SH-SY5Y (cell line): ENCODE measurements around the gene APOBEC4.

Source experiments
- GATA2 ChIP-seq: IDR thresholded peaks from 2 replicates; pipeline ENCODE4 v1.6.1; 2011; ENCODE audit warnings: mild to moderate bottlenecking, low read depth, low read length
- GATA3 ChIP-seq: IDR thresholded peaks from 2 replicates; pipeline ENCODE4 v1.6.1; 2011; ENCODE audit warnings: low read depth, mild to moderate bottlenecking, low read length, moderate library complexity

APOBEC4 gene

DNA sequence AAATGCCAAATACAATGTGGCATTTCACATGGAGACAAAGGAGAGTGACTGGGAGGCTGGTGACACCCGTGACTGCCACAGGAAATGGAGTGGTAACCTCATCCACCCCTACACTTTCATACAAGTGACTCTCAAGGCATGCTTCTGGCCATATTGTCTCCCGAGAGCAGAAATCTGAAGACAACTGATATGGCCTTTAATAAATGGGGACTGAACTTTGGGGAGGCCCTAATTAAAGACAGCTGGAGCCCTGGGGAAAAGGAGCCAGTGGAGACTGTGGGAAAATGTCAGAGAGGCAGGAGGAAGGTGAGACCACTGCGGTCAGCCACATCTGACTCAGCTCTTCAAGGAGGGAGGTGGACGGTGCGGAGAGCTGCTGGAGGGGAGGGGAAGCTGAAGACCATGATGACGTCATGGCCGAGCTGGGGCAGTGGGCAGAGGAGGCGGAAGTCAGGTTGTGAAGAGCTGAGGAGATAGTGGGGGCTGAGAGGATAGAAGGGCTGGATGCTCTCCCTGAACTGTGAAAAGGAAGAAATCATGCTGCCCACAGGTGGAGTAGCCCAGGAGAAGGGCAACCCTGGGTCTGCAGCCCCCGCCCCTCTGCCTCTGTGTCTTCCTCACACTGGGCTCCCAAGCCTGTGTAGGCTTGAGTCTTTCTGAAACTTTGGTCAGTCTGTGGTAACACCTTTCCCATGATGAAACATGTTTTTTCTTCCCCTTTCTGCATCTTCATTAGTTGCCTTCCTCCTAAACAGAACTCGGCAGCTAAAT is 48.9 kb downstream of the APOBEC4 start:
- no peak for TF ChIP-seq GATA3
- TF ChIP-seq GATA2, result no peak

DNA sequence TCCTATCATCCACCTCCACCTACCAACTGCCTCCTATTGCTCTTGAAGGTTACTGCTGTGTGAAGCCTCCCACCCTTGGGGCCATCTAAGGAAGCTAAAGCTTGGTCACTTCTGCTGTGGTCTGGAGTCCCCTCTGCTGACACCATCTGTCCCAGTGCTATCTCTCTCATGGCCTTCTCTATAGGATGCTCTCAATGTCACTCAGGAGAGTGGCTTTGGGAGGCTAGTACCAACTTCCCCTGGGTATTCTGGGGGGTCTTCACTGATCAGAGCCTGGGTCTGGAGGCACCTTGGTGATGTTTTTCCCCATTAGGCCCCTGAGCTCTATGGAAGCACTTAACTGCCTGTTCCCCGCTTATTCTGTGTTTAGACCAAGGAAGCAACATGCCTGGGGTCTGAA is 50.6 kb downstream of the APOBEC4 start:
- TF ChIP-seq GATA2 (no peak), GATA3 (no peak)

DNA sequence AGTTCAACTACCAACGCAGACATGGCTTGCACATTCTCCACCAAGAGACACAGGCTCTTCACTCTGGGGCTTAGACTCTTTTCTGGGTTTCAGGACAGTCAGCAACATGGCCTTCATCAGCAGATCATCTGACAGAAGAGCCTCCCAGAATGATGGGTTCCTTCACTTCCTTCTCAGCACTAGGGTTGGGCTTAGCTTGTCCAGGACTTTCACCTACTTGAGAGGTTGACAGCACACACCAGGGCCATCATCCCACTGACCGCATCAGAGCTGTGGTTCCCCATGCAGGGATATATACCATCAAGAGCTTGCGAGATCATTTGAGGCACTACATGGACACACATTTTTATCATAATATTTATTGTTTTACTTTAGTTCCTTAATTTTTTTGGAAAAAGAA is 52.5 kb downstream of the APOBEC4 start:
- TF ChIP-seq GATA2 (no peak), GATA3 (no peak)

DNA sequence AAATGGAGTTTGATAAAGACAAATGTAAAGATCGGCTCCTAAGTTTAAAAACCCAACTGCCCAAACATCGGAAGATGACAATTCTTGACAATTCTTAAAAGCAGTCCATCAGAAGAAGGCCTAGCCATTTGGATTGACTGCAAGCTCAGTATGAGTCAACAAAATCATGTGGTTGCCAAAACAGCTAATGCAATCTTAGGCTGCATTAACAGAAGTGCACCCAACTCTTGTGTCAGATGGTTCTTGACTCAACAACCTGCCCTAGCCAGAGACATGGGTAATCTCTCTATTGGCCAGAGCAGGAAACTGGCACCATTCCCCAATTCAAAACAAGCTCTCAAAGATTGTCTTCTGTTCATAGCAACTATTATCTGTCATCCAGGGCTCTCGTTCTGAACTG is 53.0 kb downstream of the APOBEC4 start:
- TF ChIP-seq GATA2 (no peak), GATA3 (no peak)

DNA sequence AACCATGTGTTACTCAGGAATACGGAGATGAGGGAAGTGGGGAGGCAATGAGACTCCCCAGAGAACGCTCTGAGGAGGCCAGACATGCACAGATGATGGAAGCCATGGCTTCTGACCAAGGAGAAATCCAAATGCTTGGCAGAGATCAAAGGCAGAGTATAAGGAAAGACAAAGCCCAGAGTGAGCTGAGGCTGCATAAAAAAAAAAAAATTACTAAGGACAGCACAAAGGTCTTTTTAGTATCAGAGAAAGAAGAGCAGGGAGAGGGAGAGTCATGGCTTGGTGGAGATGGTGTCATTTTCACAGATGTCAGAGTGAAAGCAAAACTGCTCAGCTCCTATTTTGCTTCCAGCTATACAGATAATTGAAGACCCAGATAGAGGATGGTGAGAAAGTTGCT is 54.7 kb downstream of the APOBEC4 start:
- TF ChIP-seq GATA2, result no peak
- TF ChIP-seq GATA3, result no peak

DNA sequence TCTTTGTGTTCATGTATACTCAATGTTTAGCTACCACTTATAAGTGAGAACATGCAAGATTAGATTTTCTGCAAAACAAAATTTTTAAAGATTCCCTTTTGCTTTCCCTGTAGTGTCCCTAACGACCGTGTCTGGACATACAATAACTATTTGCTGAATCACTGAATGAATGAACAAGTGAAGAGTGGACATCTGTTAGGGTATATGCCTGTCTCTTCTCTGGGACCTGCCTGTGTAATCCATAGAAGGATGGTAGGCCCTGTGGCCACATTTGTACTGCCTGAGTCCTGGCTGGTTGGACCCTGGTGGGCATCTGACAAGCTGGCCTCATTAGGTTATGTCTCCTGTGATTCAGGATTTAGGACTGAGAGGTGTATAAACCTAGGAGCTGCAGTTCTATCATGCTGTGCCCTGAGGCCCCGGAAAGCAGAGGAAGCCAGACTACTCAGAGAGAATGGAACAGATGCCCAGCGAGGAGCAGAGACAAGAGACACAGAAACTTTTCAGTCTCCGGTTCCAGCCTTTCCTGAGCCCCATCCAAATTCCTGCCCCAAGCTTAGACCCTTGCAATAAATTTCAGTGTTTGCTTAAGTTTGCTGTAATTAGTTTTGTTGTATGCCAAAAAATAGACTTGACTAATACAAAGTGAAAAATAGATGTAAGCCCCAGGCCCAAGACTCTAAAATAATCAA is 55.3 kb downstream of the APOBEC4 start:
- no peak for TF ChIP-seq GATA2
- TF ChIP-seq GATA3, result no peak

DNA sequence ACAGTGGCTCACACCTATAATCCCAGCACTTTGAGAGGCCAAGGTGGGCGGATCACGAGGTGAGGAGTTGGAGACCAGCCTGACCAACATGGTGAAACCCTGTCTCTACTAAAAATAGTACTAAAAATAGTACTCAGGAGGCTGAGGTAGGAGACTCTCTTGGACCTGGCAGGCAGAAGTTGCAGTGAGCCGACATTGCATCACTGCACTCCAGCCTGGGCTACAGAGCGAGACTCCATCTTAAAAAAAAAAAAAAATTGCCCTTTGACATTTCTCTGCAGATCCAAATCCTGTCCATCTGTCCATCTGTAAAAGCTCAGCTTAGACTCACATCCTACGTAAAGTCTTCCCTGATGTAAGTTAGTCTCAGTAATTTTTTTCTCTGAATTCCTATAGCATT is 56.6 kb downstream of the APOBEC4 start:
- TF ChIP-seq GATA3, result no peak
- TF ChIP-seq GATA2, result no peak
